Gastrocnemius medialis (tissue), 4 donors: Measurements from ENCODE around the gene ADGRL3.
"Not testable (repeated sequence)": the region's sequence is repeated elsewhere in the genome, so short reads cannot be mapped to it uniquely, and the experiment has no call there.

ENCODE experiments used
- CTCF ChIP-seq, 5 experiments: fragments of 450-650 bp in 3 of 5; fragments of 200-600 bp in 2 of 5; sonication (generic) in 2 of 5; IDR thresholded peaks in 4 of 5; conservative IDR thresholded peaks in 1 of 5; 1 replicate in 4 of 5; 2 replicates in 1 of 5; pipeline ENCODE4 v1.5.1; 2016 to 2019; ENCODE audit warnings: antibody characterized with exemption in 5 of 5, mild to moderate bottlenecking in 3 of 5, moderate library complexity in 3 of 5
- POLR2A ChIP-seq, 2 donors: fragments of 450-650 bp; IDR thresholded peaks; one replicate each; pipeline ENCODE4 v1.6.1; 2017; ENCODE audit warnings: antibody characterized with exemption in 2 of 2, mild to moderate bottlenecking in 2 of 2, moderate library complexity in 2 of 2

GRCh38 chr4:61756937-61757336, 556.8 kb downstream of the ADGRL3 start:
- not testable (repeated sequence) for TF ChIP-seq CTCF (IDR thresholded peaks at IDR 0.05 in 4 of 5, conservative IDR thresholded peaks at IDR 0.05 in 1 of 5); POLR2A (IDR thresholded peaks at IDR 0.05)
